Spleen (tissue), 11 donors: ENCODE data around the gene NUDT3. TPM values are rescaled to one million over a fixed set of nuclear protein-coding genes. Genes with fewer than 3 reads are reported as not detected.
A peak's percentile ranks its signal among the peaks of the same experiment; 100 is the strongest.

Experiments used
- DNase-seq: peaks from one replicate; pipeline ENCODE4 v3.0.0-alpha.2; 2020
- H3K27ac ChIP-seq, 8 donors: fragments of 200-600 bp; sonication (generic) in 7 of 8; 1 replicate in 4 of 8; 2 replicates in 4 of 8; pipeline versions ENCODE4 v1.5.0 to v1.8.0; 2016 to 2021; ENCODE audit warnings: inconsistent platforms in 4 of 8, mild to moderate bottlenecking in 4 of 8, moderate library complexity in 1 of 8
- H3K27me3 ChIP-seq, 7 donors: fragments of 200-600 bp; sonication (generic) in 6 of 7; replicated peaks in 1 of 7; 1 replicate in 4 of 7; 2 replicates in 3 of 7; pipeline versions ENCODE4 v1.5.0 to v1.8.0; 2016 to 2021; ENCODE audit warnings: inconsistent platforms in 3 of 7, mild to moderate bottlenecking in 1 of 7
- H3K36me3 ChIP-seq, 6 donors: fragments of 200-600 bp; sonication (generic) in 5 of 6; 1 replicate in 4 of 6; 2 replicates in 2 of 6; pipeline versions ENCODE4 v1.5.0 to v1.8.0; 2016 to 2021; ENCODE audit warnings: inconsistent platforms in 2 of 6
- H3K4me1 ChIP-seq, 6 donors: fragments of 200-600 bp; sonication (generic) in 5 of 6; 1 replicate in 3 of 6; 2 replicates in 3 of 6; pipeline versions ENCODE4 v1.5.0 to v1.8.0; 2016 to 2021; ENCODE audit warnings: inconsistent platforms in 3 of 6
- H3K4me3 ChIP-seq, 8 donors: fragments of 200-600 bp; sonication (generic) in 7 of 8; 1 replicate in 4 of 8; 2 replicates in 4 of 8; pipeline versions ENCODE4 v1.5.0 to v1.8.0; 2016 to 2021; ENCODE audit warnings: inconsistent platforms in 4 of 8, mild to moderate bottlenecking in 4 of 8, moderate library complexity in 2 of 8
- H3K9me3 ChIP-seq, 8 donors: fragments of 200-600 bp; sonication (generic) in 7 of 8; 1 replicate in 4 of 8; 2 replicates in 4 of 8; pipeline versions ENCODE4 v1.5.0 to v1.8.0; 2016 to 2021; ENCODE audit warnings: inconsistent platforms in 4 of 8
- CTCF ChIP-seq, 11 experiments: fragments of 200-600 bp in 7 of 11; fragments of 450-650 bp in 4 of 11; sonication (generic) in 4 of 11; IDR thresholded peaks in 8 of 11; conservative IDR thresholded peaks in 3 of 11; 1 replicate in 7 of 11; 2 replicates in 4 of 11; pipeline versions ENCODE4 v1.4.0 to v1.8.0; 2016 to 2021; ENCODE audit warnings: antibody characterized with exemption in 11 of 11, inconsistent platforms in 4 of 11, mild to moderate bottlenecking in 1 of 11
- POLR2A ChIP-seq, 3 donors: fragments of 450-650 bp; IDR thresholded peaks; one replicate each; pipeline ENCODE4 v1.5.1; 2017; ENCODE audit warnings: antibody characterized with exemption in 3 of 3, mild to moderate bottlenecking in 1 of 3
- POLR2AphosphoS5 ChIP-seq, 3 donors: sonication (generic); formaldehyde crosslinking; IDR thresholded peaks; one replicate each; pipeline ENCODE4 v1.5.1; 2017; ENCODE audit warnings: antibody characterized with exemption in 3 of 3
- WGBS, 5 donors: extraction: QIAGEN DNeasy Blood & Tissue Kit in 3 of 5; methylation state at CpG; one replicate each; pipeline versions ENCODE4 v1.1.5 to v1.1.7; 2013 to 2018; 5-methylcytosine and 5-hydroxymethylcytosine counted together
- intact Hi-C: fragments of 100-400 bp; cut with DNase I; formaldehyde crosslinking; loops from one replicate; pipeline ENCODE4 v1.15.0; 2023; ENCODE audit warnings: low total_unique reads
- polyA plus RNA-seq, 3 donors: library from polyadenylated mRNA; stranded (reverse); fragments of 200-250 nt; gene quantifications; one replicate each; pipeline ENCODE4 v1.2.1, GENCODE V29; 2013
- total RNA-seq, 7 donors: library from RNA; depleted of rRNA in 3 of 7; stranded (reverse); fragments of >200 nt in 3 of 7; fragmentation: NEBNext Ultra II Directional in 4 of 7; extraction: Animal tissue kit (Norgen Biotek cat#: 25700) in 4 of 7; gene quantifications; one replicate each; pipeline versions ENCODE4 v1.1.0 to v1.2.1, GENCODE V29; 2016 to 2021
- donor health status: healthy with polysubstance abuse.
- donor health status: DM: no; HTN: no; CAD: no; lungs with moderate emphysema.
- donor health status: DM: no; HTN: no; CAD: no.
- donor health status: Bipolar disorder and iron deficiency.
- donor health status: healthy.
- donor health status: DM: no; HTN: no; CAD: no.
- donor health status: DM: yes; HTN: yes; CAD: no.

NUDT3 gene
- total and polyA plus RNA-seq, 10 donors: 9.2 to 54.2 (median 37.8) TPM

- Histone ChIP-seq H3K27ac (no peak overlapping the region), H3K4me1 (peaks cover 4 to 49% (median 22%) of the 10 kb centered on the region in 6 donors), H3K9me3 (no peaks in the 10 kb centered on the region), H3K27me3 (no peaks in the 10 kb centered on the region), H3K4me3 (no peak overlapping the region), H3K36me3 (peaks cover 0 to 25% (median 0%) of the 10 kb centered on the region in 6 donors)
- no peak for DNase-seq
- intact Hi-C loops: no loop called here
- no peak for TF ChIP-seq POLR2A (IDR thresholded peaks at IDR 0.05)
- TF ChIP-seq CTCF (IDR thresholded peaks at IDR 0.05 in 8 of 11, conservative IDR thresholded peaks at IDR 0.05 in 3 of 11): no peak
- no peak for TF ChIP-seq POLR2AphosphoS5 (IDR thresholded peaks at IDR 0.05)
- WGBS, 5 donors: 82 to 92% (median 84%) methylated on average over 10 of the region's 10 CpGs
Observed at GRCh38 chr6:34276881-34277762, 115.3 kb downstream of the NUDT3 start.

GRCh38 chr6:34276191-34276590 is 116.3 kb downstream of the NUDT3 start:
- H3K27me3 ChIP-seq: no peaks in the 10 kb centered on the region
- intact Hi-C loops: no loop called here
- peaks cover 4 to 55% (median 29%) of the 10 kb centered on the region in 6 donors for H3K4me1 ChIP-seq
- TF ChIP-seq POLR2AphosphoS5 (IDR thresholded peaks at IDR 0.05) (no peak), CTCF (IDR thresholded peaks at IDR 0.05 in 8 of 11, conservative IDR thresholded peaks at IDR 0.05 in 3 of 11) (no peak), POLR2A (IDR thresholded peaks at IDR 0.05) (no peak)
- H3K9me3 ChIP-seq: no peaks in the 10 kb centered on the region
- H3K36me3 ChIP-seq: peaks cover 0 to 23% (median 0%) of the 10 kb centered on the region in 6 donors
- WGBS, 5 donors: 76 to 97% (median 93%) methylated on average over 5 of the region's 5 CpGs
- no peak overlapping the region for H3K27ac ChIP-seq
- H3K4me3 ChIP-seq: no peak overlapping the region
- no peak for DNase-seq

- H3K4me3 ChIP-seq: no peak overlapping the region
- no peaks in the 10 kb centered on the region for H3K9me3 ChIP-seq
- 86 to 94% (median 89%) methylated on average over 3 of the region's 3 CpGs for WGBS, 5 donors
- intact Hi-C loops: no loop called here
- no peaks in the 10 kb centered on the region for H3K27me3 ChIP-seq
- H3K36me3 ChIP-seq: peaks cover 0 to 20% (median 0%) of the 10 kb centered on the region in 6 donors
- peaks cover 4 to 50% (median 28%) of the 10 kb centered on the region in 6 donors for H3K4me1 ChIP-seq
- TF ChIP-seq POLR2AphosphoS5 (IDR thresholded peaks at IDR 0.05): no peak
- no peak for TF ChIP-seq CTCF (IDR thresholded peaks at IDR 0.05 in 8 of 11, conservative IDR thresholded peaks at IDR 0.05 in 3 of 11)
- no peak for TF ChIP-seq POLR2A (IDR thresholded peaks at IDR 0.05)
- no peak for DNase-seq
- H3K27ac ChIP-seq: peak overlapping the region in 1 of 8 donors; percentile 28
Observed at GRCh38 chr6:34275128-34275804, 117.2 kb downstream of the NUDT3 start.

GRCh38 chr6:34274129-34274528 is 118.3 kb downstream of the NUDT3 start:
- Histone ChIP-seq H3K27ac (peak overlapping the region in 1 of 8 donors; percentile 72), H3K4me3 (no peak overlapping the region), H3K4me1 (peaks cover 4 to 39% (median 25%) of the 10 kb centered on the region in 6 donors), H3K9me3 (no peaks in the 10 kb centered on the region), H3K36me3 (peaks cover 0 to 8% (median 0%) of the 10 kb centered on the region in 6 donors), H3K27me3 (no peaks in the 10 kb centered on the region)
- intact Hi-C loops: no loop called here
- WGBS, 5 donors: 93 to 100% (median 100%) methylated on average over 1 of the region's 1 CpG
- no peak for TF ChIP-seq POLR2AphosphoS5 (IDR thresholded peaks at IDR 0.05)
- TF ChIP-seq CTCF (IDR thresholded peaks at IDR 0.05 in 8 of 11, conservative IDR thresholded peaks at IDR 0.05 in 3 of 11): no peak
- no peak for TF ChIP-seq POLR2A (IDR thresholded peaks at IDR 0.05)
- DNase-seq: no peak
